ENCODE data around the gene MAPK8IP1. TPM values are rescaled to one million over a fixed set of nuclear protein-coding genes. Genes with fewer than 3 reads are reported as not detected.

Gene MAPK8IP1
- total RNA-seq, 2 donors from 2014 or later: 9.5 to 10.4 TPM

- H3K27me3 ChIP-seq (replicated peaks; ENCODE audit: insufficient read depth): peaks cover 6% of the 10 kb centered on the region
- peaks cover 7 to 16% of the 10 kb centered on the region in 2 donors for H3K4me1 ChIP-seq (ENCODE audit: control insufficient read depth in 1 of 2, low read depth in 2 of 2)
- H3K4me3 ChIP-seq: no peak overlapping the region
- ATAC-seq (ENCODE audit: insufficient number of reproducible peaks, low FRiP score, low read depth) (no peak), DNase-seq (ENCODE audit: low spot score) (no peak)
- H3K27ac ChIP-seq: no peak overlapping the region
- no peaks in the 10 kb centered on the region for H3K9me3 ChIP-seq
- no peaks in the 10 kb centered on the region for H3K36me3 ChIP-seq
- TF ChIP-seq, protein P1, sequence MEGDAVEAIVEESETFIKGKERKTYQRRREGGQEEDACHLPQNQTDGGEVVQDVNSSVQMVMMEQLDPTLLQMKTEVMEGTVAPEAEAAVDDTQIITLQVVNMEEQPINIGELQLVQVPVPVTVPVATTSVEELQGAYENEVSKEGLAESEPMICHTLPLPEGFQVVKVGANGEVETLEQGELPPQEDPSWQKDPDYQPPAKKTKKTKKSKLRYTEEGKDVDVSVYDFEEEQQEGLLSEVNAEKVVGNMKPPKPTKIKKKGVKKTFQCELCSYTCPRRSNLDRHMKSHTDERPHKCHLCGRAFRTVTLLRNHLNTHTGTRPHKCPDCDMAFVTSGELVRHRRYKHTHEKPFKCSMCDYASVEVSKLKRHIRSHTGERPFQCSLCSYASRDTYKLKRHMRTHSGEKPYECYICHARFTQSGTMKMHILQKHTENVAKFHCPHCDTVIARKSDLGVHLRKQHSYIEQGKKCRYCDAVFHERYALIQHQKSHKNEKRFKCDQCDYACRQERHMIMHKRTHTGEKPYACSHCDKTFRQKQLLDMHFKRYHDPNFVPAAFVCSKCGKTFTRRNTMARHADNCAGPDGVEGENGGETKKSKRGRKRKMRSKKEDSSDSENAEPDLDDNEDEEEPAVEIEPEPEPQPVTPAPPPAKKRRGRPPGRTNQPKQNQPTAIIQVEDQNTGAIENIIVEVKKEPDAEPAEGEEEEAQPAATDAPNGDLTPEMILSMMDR (IDR thresholded peaks at IDR 0.05): no peak
Measured at GRCh38 chr11:45925550-45925949, 40.1 kb downstream of the MAPK8IP1 start.

DNA sequence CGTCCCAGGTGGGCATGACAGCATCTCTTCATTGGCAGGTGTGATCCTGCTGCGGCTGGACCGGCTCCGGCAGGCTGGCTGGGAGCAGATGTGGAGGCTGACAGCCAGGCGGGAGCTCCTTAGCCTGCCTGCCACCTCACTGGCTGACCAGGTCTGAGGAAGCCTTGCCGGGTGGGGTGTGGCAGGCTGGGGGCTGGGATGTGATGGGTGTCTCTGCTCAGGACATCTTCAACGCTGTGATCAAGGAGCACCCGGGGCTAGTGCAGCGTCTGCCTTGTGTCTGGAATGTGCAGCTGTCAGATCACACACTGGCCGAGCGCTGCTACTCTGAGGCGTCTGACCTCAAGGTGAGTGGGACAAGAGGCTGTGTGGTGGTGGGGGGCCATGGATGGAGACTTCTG, 40.5 kb downstream of the MAPK8IP1 start:
- H3K4me3 ChIP-seq: no peak overlapping the region
- H3K4me1 ChIP-seq (ENCODE audit: control insufficient read depth in 1 of 2, low read depth in 2 of 2): peaks cover 7 to 16% of the 10 kb centered on the region in 2 donors
- H3K27ac ChIP-seq: no peak overlapping the region
- TF ChIP-seq, protein P1 (IDR thresholded peaks at IDR 0.05): no peak
- no peaks in the 10 kb centered on the region for H3K9me3 ChIP-seq
- no peak for ATAC-seq (ENCODE audit: insufficient number of reproducible peaks, low FRiP score, low read depth)
- peaks cover 6% of the 10 kb centered on the region for H3K27me3 ChIP-seq (replicated peaks; ENCODE audit: insufficient read depth)
- DNase-seq (ENCODE audit: low spot score): no peak
- no peaks in the 10 kb centered on the region for H3K36me3 ChIP-seq

GRCh38 chr11:45926536-45927331, 41.3 kb downstream of the MAPK8IP1 start:
- H3K36me3 ChIP-seq: peaks cover 5% of the 10 kb centered on the region
- peaks cover 6% of the 10 kb centered on the region for H3K27me3 ChIP-seq (replicated peaks; ENCODE audit: insufficient read depth)
- H3K4me1 ChIP-seq (ENCODE audit: control insufficient read depth in 1 of 2, low read depth in 2 of 2): peaks cover 7 to 16% of the 10 kb centered on the region in 2 donors
- TF ChIP-seq, protein P1 (IDR thresholded peaks at IDR 0.05): no peak
- no peak overlapping the region for H3K27ac ChIP-seq
- H3K9me3 ChIP-seq: no peaks in the 10 kb centered on the region
- no peak overlapping the region for H3K4me3 ChIP-seq
- DNase-seq (ENCODE audit: low spot score) (no peak), ATAC-seq (ENCODE audit: insufficient number of reproducible peaks, low FRiP score, low read depth) (no peak)

- ATAC-seq (ENCODE audit: insufficient number of reproducible peaks, low FRiP score, low read depth): no peak
- peaks cover 6% of the 10 kb centered on the region for H3K27me3 ChIP-seq (replicated peaks; ENCODE audit: insufficient read depth)
- TF ChIP-seq, protein P1 (IDR thresholded peaks at IDR 0.05): no peak
- no peak overlapping the region for H3K4me3 ChIP-seq
- H3K27ac ChIP-seq: no peak overlapping the region
- peaks cover 10% of the 10 kb centered on the region for H3K36me3 ChIP-seq
- peaks cover 5 to 11% of the 10 kb centered on the region in 2 donors for H3K4me1 ChIP-seq (ENCODE audit: control insufficient read depth in 1 of 2, low read depth in 2 of 2)
- DNase-seq (ENCODE audit: low spot score): no peak
- no peaks in the 10 kb centered on the region for H3K9me3 ChIP-seq
Measured at GRCh38 chr11:45927332-45927683, 41.9 kb downstream of the MAPK8IP1 start.

- TF ChIP-seq, protein P1 (IDR thresholded peaks at IDR 0.05): no peak
- Histone ChIP-seq H3K4me1 (ENCODE audit: control insufficient read depth in 1 of 2, low read depth in 2 of 2) (peaks cover 0 to 6% of the 10 kb centered on the region in 2 donors), H3K4me3 (no peak overlapping the region), H3K36me3 (peaks cover 11% of the 10 kb centered on the region), H3K27ac (no peak overlapping the region), H3K9me3 (no peaks in the 10 kb centered on the region), H3K27me3 (replicated peaks; ENCODE audit: insufficient read depth) (peaks cover 4% of the 10 kb centered on the region)
- ATAC-seq (ENCODE audit: insufficient number of reproducible peaks, low FRiP score, low read depth): no peak
- DNase-seq (ENCODE audit: low spot score): no peak
Measured at GRCh38 chr11:45927684-45928413, 42.4 kb downstream of the MAPK8IP1 start.
